ENCODE data around the gene NUMB. TPM values are rescaled to one million over a fixed set of nuclear protein-coding genes. Genes with fewer than 3 reads are reported as not detected.
A peak's percentile ranks its signal among the peaks of the same experiment; 100 is the strongest.

Gene NUMB
- 10 to 100 TPM; 24.2 to 26.4 TPM for total RNA-seq

DNA sequence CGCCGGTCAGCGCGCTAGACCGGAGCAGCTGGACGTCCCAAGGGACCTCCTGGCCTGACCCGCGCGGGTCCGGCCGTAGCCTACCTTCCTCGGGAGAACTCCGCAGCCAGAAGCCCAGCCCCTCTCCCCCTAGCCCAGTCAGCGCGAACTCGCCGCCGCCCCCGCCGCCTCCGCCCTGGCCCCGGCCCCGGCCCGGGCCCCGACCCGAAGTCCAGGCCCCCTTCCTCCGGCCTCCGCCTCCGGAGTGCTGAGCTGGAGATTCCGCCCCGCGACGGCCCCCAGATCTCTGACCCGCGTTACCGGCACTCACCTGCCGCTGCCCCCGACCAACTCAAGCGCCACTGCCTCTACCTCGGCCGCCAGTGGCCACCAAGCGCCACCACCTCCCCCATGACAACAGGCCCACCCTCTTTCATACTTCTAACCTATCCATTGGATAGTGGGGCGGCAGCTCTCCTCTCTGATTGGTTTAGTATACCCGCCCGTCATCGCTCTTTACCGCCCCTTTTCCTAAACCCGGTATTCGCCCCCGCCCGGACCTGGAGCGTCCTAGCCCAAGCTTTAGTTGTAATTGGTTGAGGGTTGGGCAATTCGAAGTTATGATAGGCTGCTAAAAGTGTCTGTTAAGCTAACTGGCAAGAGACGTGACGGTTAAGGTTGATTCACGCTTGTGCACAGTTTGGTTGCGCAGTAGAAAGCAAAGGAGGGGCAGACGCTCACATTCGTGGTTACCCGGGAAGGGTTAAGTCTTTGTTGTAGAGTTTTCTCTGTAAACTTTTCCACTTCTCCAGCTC is at the start of gene NUMB:
Gene NUMB (minus strand): TSS at position 364 of the 794 bp plus-strand sequence. CDS start 102,795 bp downstream, outside the sequence.
- H3K27ac Mint-ChIP-seq, result peak within 1 kb of the TSS; percentile 79
- peak; percentile 99 for DNase-seq
- peaks cover 42% of the 10 kb centered on the region for H3K4me1 Mint-ChIP-seq (ENCODE audit: low read depth)
- no peaks in the 10 kb centered on the region for H3K9me3 Mint-ChIP-seq
- H3K4me3 Mint-ChIP-seq, result peak within 1 kb of the TSS; percentile 92
- H3K27me3 Mint-ChIP-seq (ENCODE audit: low read depth), result no peaks in the 10 kb centered on the region
- CTCF ChIA-PET, result interaction anchor here (0.7 to 1.5 kb wide), 3 partner anchors 13 to 400 kb away, joined by 3 read pairs; partner anchors contain the start of gene RBM25
- intact Hi-C loops (cut with micrococcal nuclease), result loop anchor here (1.0 to 5.0 kb wide), 8 partner anchors 33 to 626 kb away; partner anchors contain the start of genes ACOT2, ALDH6A1, LIN52 and PSEN1
- no peaks in the 10 kb centered on the region for H3K36me3 Mint-ChIP-seq (ENCODE audit: low read depth)

GRCh38 chr14:73503648-73504047 is 45.3 kb upstream of the NUMB start:
- H3K27ac Mint-ChIP-seq, result no peak overlapping the region

DNA sequence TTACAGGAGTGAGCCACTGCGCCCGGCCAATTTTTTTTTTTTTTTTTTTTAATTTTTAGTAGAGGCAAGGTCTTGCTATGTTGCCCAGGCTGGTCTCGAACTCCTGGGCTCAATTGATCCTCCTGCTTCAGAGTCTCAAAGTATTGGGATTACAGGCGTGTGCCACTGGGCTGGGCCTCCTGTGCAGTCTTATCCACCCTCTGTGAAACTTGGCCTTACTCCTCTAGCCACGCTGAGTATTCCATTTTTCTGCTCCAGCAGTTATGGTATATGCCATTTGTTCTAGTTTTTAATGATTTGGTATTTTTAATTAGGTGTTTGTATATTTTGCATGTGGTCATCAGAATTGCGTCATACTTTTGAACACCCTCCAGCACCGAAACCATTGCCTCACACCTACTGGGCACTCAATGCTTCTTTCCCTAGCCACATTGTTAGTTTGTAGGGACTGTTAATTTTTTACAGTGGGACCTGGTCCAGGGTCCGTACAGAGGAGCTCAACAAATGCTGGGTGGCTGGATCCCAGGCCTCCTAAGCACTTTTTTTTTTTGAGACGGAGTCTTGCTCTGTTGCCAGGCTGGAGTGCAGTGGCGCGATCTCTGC is 43.8 kb upstream of the NUMB start:
- intact Hi-C loops (cut with micrococcal nuclease), result no loop called here
- no peaks in the 10 kb centered on the region for H3K27me3 Mint-ChIP-seq (ENCODE audit: low read depth)
- no peaks in the 10 kb centered on the region for H3K9me3 Mint-ChIP-seq
- H3K36me3 Mint-ChIP-seq (ENCODE audit: low read depth), result peaks cover 14% of the 10 kb centered on the region
- DNase-seq, result no peak
- no peak overlapping the region for H3K4me3 Mint-ChIP-seq
- CTCF ChIA-PET, result interaction anchor here (0.6 to 0.7 kb wide), 2 partner anchors 108 to 111 kb away, joined by 3 to 4 read pairs; no protein-coding TSS in a partner anchor
- H3K27ac Mint-ChIP-seq, result no peak overlapping the region
- H3K4me1 Mint-ChIP-seq (ENCODE audit: low read depth), result peaks cover under 1% of the 10 kb centered on the region

More at GRCh38 chr14:73503648-73504047, 45.3 kb upstream of the NUMB start:
- Mint-ChIP-seq H3K9me3 (no peaks in the 10 kb centered on the region), H3K4me3 (no peak overlapping the region), H3K36me3 (ENCODE audit: low read depth) (peaks cover 12% of the 10 kb centered on the region), H3K4me1 (ENCODE audit: low read depth) (no peaks in the 10 kb centered on the region), H3K27me3 (ENCODE audit: low read depth) (no peaks in the 10 kb centered on the region)
- DNase-seq, result no peak
- intact Hi-C loops (cut with micrococcal nuclease), result no loop called here
- CTCF ChIA-PET, result interaction anchor here (1.2 kb wide), 1 partner anchor 130 kb away, joined by 5 read pairs; no protein-coding TSS in a partner anchor

DNA sequence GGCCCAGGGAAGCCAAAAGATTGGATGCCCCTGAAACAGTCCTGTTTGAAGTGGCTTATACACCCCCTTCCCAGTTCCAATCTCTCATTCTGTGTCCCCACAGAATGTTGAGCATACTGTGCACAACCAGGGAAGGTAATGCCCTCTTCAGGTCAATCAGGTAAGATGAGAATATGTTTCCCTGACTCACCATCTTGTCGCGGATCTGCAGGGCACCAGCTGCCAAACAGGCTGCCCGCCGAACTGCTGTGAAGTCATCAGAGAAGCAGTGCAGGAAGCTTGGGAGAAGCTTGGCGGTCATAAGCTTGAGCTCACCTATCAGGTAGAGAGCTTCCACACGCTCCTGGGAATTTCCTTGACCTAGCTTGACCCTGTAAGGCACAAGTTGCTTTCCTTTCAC is 42.0 kb upstream of the NUMB start:
- Mint-ChIP-seq H3K9me3 (no peaks in the 10 kb centered on the region), H3K4me1 (ENCODE audit: low read depth) (peaks cover 7% of the 10 kb centered on the region), H3K36me3 (ENCODE audit: low read depth) (peaks cover 20% of the 10 kb centered on the region), H3K27me3 (ENCODE audit: low read depth) (no peaks in the 10 kb centered on the region), H3K4me3 (no peak overlapping the region), H3K27ac (no peak overlapping the region)
- no peak for DNase-seq
- CTCF ChIA-PET, result interaction anchor here (0.6 to 1.7 kb wide), 4 partner anchors 8 to 302 kb away, joined by 3 to 10 read pairs (median 3); no protein-coding TSS in a partner anchor
- intact Hi-C loops (cut with micrococcal nuclease), result no loop called here

DNA sequence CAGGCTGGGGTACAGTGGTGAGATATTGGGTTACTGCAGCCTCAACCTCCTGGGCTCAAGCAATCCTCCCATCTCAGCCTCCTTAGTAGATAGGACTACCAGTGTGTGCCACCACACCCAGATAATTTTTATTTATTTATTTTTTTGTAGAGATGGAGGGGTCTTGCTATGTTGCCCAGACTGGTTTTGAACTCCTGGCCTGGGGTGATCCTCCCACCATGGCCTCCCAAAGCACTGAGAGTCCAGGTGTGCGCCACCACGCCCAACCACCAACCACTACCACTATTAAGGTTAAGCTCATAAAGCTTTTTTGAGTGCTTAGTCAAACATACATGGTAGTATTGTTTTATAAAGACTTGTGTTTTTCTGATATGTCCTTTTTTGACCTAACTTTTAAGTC is 36.2 kb upstream of the NUMB start:
- H3K4me3 Mint-ChIP-seq, result no peak overlapping the region
- peaks cover 41% of the 10 kb centered on the region for H3K36me3 Mint-ChIP-seq (ENCODE audit: low read depth)
- DNase-seq, result no peak
- CTCF ChIA-PET, result interaction anchor here (3.8 kb wide), 1 partner anchor 14 kb away, joined by 21 read pairs; no protein-coding TSS in a partner anchor
- H3K27me3 Mint-ChIP-seq (ENCODE audit: low read depth), result no peaks in the 10 kb centered on the region
- intact Hi-C loops (cut with micrococcal nuclease), result loop anchor here (5.0 kb wide), 2 partner anchors 138 to 567 kb away; partner anchors contain the start of gene DCAF4
- H3K27ac Mint-ChIP-seq, result no peak overlapping the region
- peaks cover 42% of the 10 kb centered on the region for H3K4me1 Mint-ChIP-seq (ENCODE audit: low read depth)
- peaks cover 6% of the 10 kb centered on the region for H3K9me3 Mint-ChIP-seq

DNA sequence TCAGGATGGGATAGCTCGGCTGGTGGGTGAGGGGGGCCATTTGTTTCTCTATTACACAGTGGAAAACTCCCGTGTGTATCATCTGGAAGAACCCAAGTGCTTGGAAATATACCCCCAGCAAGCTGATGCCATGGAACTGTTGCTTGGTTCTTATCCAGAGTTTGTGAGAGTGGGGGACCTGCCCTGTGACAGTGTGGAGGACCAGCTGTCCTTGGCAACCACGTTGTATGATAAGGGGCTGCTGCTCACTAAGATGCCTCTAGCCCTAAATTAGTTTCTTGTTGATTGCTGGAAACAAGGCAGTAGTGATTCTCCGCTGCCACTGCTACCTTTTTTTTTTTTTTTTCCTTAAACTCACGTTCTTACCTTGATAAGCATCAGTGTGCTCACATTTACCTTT is 34.3 kb upstream of the NUMB start:
- Mint-ChIP-seq H3K36me3 (ENCODE audit: low read depth) (peaks cover 41% of the 10 kb centered on the region), H3K4me1 (ENCODE audit: low read depth) (peaks cover 44% of the 10 kb centered on the region), H3K4me3 (peak overlapping the region; percentile 78), H3K27ac (no peak overlapping the region), H3K27me3 (ENCODE audit: low read depth) (no peaks in the 10 kb centered on the region), H3K9me3 (peaks cover 6% of the 10 kb centered on the region)
- no peak for DNase-seq
- CTCF ChIA-PET, result interaction anchor here (0.6 kb wide), 1 partner anchor 77 kb away, joined by 3 read pairs; no protein-coding TSS in a partner anchor
- intact Hi-C loops (cut with micrococcal nuclease), result loop anchor here (5.0 kb wide), 2 partner anchors 140 to 565 kb away; partner anchors contain the start of gene DCAF4

DNA sequence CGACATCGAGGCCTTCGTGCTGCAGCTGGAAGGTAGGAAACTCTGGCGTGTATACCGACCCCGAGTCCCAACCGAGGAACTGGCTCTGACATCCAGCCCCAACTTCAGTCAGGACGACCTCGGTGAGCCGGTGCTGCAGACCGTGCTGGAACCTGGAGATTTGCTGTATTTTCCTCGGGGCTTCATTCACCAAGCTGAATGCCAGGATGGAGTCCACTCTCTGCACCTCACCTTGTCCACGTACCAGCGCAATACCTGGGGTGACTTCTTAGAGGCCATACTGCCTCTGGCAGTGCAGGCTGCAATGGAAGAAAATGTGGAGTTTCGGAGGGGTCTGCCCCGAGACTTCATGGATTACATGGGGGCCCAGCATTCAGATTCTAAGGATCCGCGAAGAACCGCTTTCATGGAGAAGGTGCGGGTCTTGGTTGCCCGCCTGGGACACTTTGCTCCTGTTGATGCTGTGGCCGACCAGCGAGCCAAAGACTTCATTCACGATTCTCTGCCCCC is 33.8 kb upstream of the NUMB start:
- intact Hi-C loops (cut with micrococcal nuclease), result loop anchor here (5.0 kb wide), 2 partner anchors 140 to 565 kb away; partner anchors contain the start of gene DCAF4
- H3K4me1 Mint-ChIP-seq (ENCODE audit: low read depth), result peaks cover 43% of the 10 kb centered on the region
- no peaks in the 10 kb centered on the region for H3K27me3 Mint-ChIP-seq (ENCODE audit: low read depth)
- no peak overlapping the region for H3K27ac Mint-ChIP-seq
- peak overlapping the region; percentile 78 for H3K4me3 Mint-ChIP-seq
- DNase-seq, result no peak
- peaks cover 6% of the 10 kb centered on the region for H3K9me3 Mint-ChIP-seq
- H3K36me3 Mint-ChIP-seq (ENCODE audit: low read depth), result peaks cover 39% of the 10 kb centered on the region
- CTCF ChIA-PET, result interaction anchor here (0.6 kb wide), 1 partner anchor 78 kb away, joined by 3 read pairs; no protein-coding TSS in a partner anchor

DNA sequence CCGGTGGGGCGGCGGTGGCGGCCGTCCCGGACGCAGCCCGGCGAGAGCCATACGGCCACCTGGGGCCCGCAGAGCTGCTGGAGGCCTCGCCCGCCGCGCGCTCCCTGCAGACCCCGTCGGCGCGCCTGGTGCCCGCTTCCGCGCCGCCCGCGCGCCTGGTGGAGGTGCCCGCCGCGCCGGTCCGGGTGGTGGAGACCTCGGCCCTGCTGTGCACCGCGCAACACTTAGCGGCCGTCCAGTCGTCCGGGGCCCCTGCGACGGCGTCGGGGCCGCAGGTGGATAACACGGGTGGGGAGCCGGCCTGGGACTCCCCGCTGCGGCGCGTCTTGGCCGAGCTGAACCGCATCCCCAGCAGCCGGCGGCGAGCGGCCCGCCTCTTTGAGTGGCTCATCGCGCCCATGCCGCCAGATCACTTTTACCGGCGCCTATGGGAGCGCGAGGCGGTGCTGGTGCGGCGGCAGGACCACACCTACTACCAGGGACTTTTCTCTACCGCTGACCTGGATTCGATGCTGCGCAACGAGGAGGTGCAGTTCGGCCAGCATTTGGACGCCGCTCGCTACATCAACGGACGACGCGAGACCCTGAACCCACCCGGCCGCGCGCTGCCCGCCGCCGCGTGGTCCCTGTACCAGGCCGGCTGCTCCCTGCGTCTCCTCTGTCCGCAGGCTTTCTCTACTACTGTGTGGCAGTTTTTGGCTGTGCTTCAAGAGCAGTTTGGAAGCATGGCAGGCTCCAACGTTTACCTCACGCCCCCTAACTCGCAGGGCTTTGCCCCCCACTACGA is 33.1 kb upstream of the NUMB start:
- Mint-ChIP-seq H3K4me3 (peak overlapping the region; percentile 78), H3K9me3 (peaks cover 6% of the 10 kb centered on the region), H3K36me3 (ENCODE audit: low read depth) (peaks cover 38% of the 10 kb centered on the region), H3K27me3 (ENCODE audit: low read depth) (no peaks in the 10 kb centered on the region), H3K27ac (no peak overlapping the region), H3K4me1 (ENCODE audit: low read depth) (peaks cover 42% of the 10 kb centered on the region)
- intact Hi-C loops (cut with micrococcal nuclease), result loop anchor here (1.0 to 5.0 kb wide), 5 partner anchors 33 to 564 kb away; partner anchors contain the start of genes DCAF4 and NUMB
- CTCF ChIA-PET, result interaction anchor here (0.5 to 1.5 kb wide), 4 partner anchors 18 to 196 kb away, joined by 4 to 5 read pairs (median 4); no protein-coding TSS in a partner anchor
- peak; percentile 74 for DNase-seq

GRCh38 chr14:73489481-73490175 is 31.3 kb upstream of the NUMB start:
- Mint-ChIP-seq H3K27me3 (ENCODE audit: low read depth) (no peaks in the 10 kb centered on the region), H3K4me1 (ENCODE audit: low read depth) (peaks cover 31% of the 10 kb centered on the region), H3K9me3 (peaks cover 6% of the 10 kb centered on the region), H3K27ac (no peak overlapping the region), H3K36me3 (ENCODE audit: low read depth) (peaks cover 26% of the 10 kb centered on the region), H3K4me3 (peak overlapping the region; percentile 51)
- CTCF ChIA-PET, result interaction anchor here (0.9 kb wide), 1 partner anchor 166 kb away, joined by 3 read pairs; no protein-coding TSS in a partner anchor
- intact Hi-C loops (cut with micrococcal nuclease), result loop anchor here (1.0 to 5.0 kb wide), 4 partner anchors 143 to 562 kb away; partner anchors contain the start of genes DCAF4 and RBM25
- DNase-seq, result no peak

GRCh38 chr14:73478684-73479083 is 20.3 kb upstream of the NUMB start:
- Mint-ChIP-seq H3K4me3 (no peak overlapping the region), H3K4me1 (ENCODE audit: low read depth) (no peaks in the 10 kb centered on the region), H3K36me3 (ENCODE audit: low read depth) (no peaks in the 10 kb centered on the region), H3K27me3 (ENCODE audit: low read depth) (no peaks in the 10 kb centered on the region), H3K27ac (no peak overlapping the region), H3K9me3 (no peaks in the 10 kb centered on the region)
- intact Hi-C loops (cut with micrococcal nuclease), result no loop called here
- CTCF ChIA-PET, result interaction anchor here (0.6 to 4.0 kb wide), 3 partner anchors 67 to 798 kb away, joined by 5 to 12 read pairs (median 6); no protein-coding TSS in a partner anchor
- no peak for DNase-seq
